Ammon's horn (tissue), 1 donor: ENCODE measurements around the gene ZNF195.
"Not testable (repeated sequence)": the region's sequence is repeated elsewhere in the genome, so short reads cannot be mapped to it uniquely, and the experiment has no call there.

Experiments
- DNase-seq: peaks from one replicate; pipeline ENCODE4 v3.0.0-alpha.2; 2016; ENCODE audit warnings: low spot score

The ZNF195 gene

DNA sequence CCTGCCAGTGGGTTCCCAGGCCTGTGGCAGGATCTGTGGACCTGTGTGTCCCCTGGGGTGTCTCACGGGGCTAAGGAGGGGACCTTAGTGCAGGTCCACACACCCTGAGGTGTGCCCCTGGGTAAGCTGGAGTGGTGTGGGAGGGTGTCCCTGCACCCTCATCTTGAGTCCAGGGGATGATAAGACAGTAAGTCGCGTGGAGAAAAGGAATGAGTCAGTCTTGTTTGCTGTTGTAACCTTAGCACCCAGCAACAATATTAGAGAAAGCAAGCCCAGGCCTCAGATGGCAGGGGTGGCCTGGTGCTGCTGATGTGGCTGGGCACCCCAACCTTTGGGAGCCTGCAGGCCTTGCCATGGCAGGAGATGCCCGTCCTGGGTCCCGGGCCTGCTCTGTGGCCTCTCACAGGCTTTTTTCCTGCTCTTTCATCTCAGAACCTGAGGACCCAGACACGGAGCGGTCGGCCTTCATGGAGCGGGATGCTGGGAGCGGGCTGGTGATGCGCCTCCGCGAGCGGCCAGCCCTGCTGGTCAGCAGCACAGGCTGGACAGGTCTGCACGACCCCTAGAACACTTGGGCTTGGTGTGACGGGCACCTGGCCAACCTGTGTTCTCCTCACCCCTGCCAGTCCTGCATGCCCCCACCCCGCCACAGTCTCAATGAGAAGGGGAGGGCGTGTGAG lies 23.4 kb upstream of the ZNF195 start:
- DNase-seq = not testable (repeated sequence)

DNA sequence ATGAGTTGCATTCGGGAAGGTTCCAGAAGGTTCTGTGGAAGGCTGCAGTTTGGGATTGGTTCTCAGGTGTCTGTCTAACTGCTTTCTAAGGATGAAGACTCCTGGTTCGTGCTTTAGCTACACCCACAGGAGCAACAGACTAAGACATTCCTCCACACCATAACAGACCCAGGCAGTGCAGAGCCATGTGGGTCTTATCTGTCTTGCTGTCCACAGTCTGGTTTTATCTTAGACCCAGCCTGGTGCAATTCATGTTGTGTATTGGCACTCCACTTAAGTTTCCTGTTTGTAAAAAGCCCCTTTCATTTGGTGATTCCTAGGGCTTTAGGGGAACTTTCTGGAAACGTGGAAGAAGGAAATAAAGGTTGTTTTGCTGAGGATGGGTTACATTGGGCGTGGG lies 22.1 kb upstream of the ZNF195 start:
- not testable (repeated sequence) for DNase-seq

GRCh38 chr11:3398509-3398908 lies 19.6 kb upstream of the ZNF195 start:
- not testable (repeated sequence) for DNase-seq

GRCh38 chr11:3398106-3398505 lies 19.2 kb upstream of the ZNF195 start:
- DNase-seq = not testable (repeated sequence)

GRCh38 chr11:3397210-3397609 lies 18.3 kb upstream of the ZNF195 start:
- DNase-seq = not testable (repeated sequence)

GRCh38 chr11:3395468-3395867 lies 16.5 kb upstream of the ZNF195 start:
- DNase-seq = not testable (repeated sequence)

DNA sequence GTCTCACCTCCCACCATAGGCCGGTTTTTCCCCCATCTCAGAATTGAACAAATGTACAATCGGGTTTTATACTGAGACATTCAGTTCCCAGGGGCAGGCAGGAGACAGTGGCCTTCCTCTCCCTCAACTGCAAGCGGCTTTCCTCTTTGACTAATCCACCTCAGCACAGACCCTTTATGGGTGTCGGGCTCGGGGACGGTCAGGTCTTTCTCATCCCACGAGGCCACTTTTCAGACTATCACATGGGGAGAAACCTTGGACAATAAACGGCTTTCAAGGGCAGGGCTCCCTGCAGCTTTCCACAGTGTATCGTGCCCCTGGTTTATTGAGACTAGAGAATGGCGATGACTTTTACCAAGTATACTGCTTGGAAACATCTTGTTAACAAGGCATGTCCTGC lies 16.0 kb upstream of the ZNF195 start:
- DNase-seq = not testable (repeated sequence)

GRCh38 chr11:3393450-3393849 lies 14.5 kb upstream of the ZNF195 start:
- not testable (repeated sequence) for DNase-seq

GRCh38 chr11:3382613-3383285 lies 3.8 kb upstream of the ZNF195 start:
- no peak for DNase-seq

GRCh38 chr11:3381794-3382193 lies 2.8 kb upstream of the ZNF195 start:
- no peak for DNase-seq

DNA sequence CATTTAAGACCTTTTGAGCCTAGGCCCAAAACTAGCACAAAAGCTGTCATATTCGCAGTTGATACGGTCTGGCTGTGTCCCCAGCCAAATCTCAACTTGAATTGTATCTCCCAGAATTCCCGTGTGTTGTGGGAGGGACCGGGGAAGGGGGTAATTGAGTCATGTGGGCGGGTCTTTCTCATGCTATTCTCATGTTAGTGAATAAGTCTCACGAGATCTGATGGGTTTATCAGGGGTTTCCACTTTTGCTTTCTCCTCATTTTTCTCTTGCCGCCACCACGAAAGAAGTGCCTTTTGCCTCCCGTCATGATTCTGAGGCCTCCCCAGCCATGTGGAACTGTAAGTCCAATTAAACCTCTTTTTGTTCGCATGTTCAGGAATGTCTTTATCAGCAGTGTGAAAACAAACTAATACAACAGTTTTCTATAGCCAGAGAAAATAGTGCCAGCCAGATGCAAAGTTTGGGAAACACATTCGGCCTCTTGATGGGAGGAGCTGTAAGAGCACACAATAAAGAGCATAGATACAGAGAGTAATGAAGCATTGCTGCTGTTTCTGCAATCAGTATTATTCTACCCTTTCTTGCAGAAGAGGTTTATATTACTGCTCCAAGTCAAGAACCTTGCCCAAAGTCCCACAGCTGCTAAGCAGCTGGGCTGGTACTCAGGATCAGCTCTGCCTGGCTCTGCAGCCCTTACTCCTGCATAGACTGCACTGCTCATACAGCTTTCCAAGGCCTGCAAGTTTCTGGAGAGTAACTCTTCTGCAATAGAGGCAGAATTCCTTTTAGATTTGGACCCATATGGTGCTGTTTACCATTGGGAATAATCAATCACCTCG lies 2.0 kb upstream of the ZNF195 start:
- DNase-seq = no peak

- peak; percentile 37 for DNase-seq
Observed at GRCh38 chr11:3375552-3375951, 3.4 kb downstream of the ZNF195 start.

DNA sequence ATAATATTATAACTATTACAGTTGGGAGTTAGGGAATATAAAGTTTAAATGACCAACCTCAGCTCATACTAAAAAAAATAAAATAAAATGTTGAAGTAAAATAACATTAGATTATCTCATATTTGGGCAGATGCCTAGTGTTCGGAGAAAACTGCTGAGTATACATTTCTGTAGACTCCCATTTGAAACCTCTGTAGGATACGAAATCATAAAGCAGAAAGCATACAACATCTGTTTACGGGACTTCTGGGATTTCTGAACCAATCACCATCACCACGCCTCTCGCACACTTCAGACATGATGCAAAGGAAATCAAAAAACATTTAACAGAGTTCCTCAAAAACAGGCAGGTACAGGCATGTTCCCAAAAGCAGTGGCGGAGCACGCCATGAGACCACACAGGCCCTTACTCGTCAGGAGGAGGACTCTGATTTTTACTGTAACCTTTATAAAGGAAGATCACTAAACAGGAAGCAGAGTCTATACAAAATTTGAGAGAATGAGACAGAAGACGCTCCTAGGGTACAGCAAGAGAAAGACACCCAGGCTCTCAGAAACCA lies 8.6 kb downstream of the ZNF195 start:
- no peak for DNase-seq

DNA sequence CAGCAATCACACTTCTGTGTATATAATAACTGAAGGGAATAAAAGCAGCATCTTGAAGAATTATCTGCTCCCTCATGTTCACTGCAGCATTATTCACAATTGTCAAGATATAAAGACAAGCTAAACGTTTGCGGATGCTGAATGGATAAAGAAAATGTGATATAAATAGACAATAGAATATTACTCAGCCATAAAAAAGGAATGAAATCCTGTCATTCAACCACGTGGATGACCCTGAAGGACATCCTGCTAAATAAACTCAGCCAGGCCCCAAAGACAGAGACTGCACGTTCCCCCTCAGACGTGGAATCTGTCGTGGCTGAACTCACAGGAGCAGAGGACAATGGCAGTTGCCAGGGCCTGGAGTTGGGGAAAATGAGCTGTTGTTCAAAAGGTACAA lies 9.6 kb downstream of the ZNF195 start:
- no peak for DNase-seq

DNA sequence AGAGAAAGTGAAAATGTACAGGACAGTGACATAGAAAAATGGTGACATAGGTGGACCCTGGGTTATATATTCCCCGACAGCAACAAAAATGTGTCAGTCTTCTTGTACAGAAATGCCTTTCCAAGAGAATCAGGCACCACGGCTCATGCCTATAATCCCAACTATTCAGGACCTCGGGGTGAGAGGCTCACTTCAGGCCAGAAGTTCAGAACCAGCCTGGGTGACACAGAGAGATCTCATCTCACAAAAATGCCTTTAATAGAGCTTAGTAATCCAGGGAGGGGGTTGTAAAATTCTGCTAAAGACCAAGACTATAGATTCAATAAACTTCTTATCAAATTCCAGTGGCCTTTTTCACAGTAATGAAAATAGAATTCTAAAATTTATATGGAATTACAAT lies 10.7 kb downstream of the ZNF195 start:
- no peak for DNase-seq

DNA sequence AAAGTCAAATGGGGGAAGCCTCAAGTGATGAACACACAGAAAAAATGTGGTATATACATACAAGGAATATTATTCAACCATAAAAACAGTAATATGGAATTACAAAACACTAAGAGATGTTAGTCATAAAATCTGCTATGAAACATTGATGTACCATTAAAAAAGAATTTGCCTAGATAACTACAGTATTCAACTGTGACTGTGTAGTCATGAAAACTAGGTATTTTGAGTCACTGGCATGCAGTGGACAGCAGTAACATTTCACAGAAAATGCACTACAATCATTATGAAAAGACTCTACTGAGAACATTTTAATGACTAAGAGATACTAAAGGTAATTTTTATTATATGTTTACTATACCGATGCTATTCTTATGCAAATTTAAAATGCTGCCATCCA lies 11.7 kb downstream of the ZNF195 start:
- DNase-seq = no peak

- no peak for DNase-seq
Observed at GRCh38 chr11:3359092-3359824, 19.7 kb downstream of the ZNF195 start.

GRCh38 chr11:3357994-3358676 lies 20.8 kb downstream of the ZNF195 start:
- DNase-seq = no peak

- no peak for DNase-seq
Observed at GRCh38 chr11:3357302-3357701, 21.6 kb downstream of the ZNF195 start.

DNA sequence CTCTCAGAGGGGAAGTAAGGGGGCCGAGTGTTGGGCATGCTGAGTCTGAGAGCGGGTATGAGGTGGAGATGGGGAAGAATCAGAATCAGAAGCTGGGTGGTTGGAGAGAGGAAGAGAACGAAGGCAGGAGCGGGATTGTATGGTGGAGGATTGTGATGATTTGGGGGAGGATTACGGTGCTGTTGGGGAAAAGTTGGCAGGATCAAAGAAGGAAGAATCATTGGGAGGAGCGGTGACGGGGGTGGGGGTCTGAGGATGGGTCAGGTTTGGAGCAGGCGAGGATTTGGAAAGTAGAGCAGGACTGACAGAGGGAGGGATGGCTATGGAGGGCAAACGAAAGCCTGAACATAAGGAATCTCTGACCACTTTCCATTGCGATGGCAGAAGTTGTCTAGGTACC lies 22.1 kb downstream of the ZNF195 start:
- no peak for DNase-seq

DNA sequence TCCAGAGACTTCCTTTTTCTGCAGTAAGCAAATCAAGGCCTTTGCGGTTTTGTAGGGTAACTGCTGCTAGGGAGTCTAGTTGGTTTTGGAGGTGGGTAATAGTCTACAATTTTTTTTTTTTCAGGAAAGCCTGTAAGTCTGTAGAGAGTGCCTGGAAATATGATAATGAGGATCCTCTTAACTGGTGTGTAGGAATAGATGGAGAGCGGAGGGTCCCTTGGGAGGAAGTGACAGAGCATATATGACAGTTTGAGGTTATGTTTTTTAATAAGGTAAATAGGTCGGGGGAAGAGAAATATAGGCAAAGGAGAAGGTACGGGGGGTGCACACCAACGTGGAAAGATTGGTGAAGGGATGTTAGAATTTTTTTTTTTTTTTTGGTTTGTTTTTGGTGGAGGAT lies 25.9 kb downstream of the ZNF195 start:
- DNase-seq = no peak
